GM12891 (cell line): ENCODE measurements around the gene NRP2.

Source experiments
- PAX5 ChIP-seq: IDR thresholded peaks from 2 replicates; pipeline ENCODE4 v1.6.1; 2011; ENCODE audit warnings: low read length, moderate library complexity, mild to moderate bottlenecking; ENCODE audit not compliant: insufficient read depth, severe bottlenecking
- POLR2A ChIP-seq: IDR thresholded peaks from 2 replicates; pipeline ENCODE4 v1.6.1; 2011; ENCODE audit warnings: low read depth, low read length, control low read depth
- POLR2AphosphoS5 ChIP-seq: IDR thresholded peaks from 2 replicates; pipeline ENCODE4 v1.6.1; 2011; ENCODE audit warnings: low read depth, low read length, control low read depth
- POU2F2 ChIP-seq: IDR thresholded peaks from 2 replicates; pipeline ENCODE4 v1.6.1; 2011; ENCODE audit warnings: low read depth, mild to moderate bottlenecking, control low read depth, low read length, moderate library complexity
- SPI1 ChIP-seq: IDR thresholded peaks from 2 replicates; pipeline ENCODE4 v1.6.1; 2011; ENCODE audit warnings: low read depth, low read length, control low read depth
- TAF1 ChIP-seq: IDR thresholded peaks from 2 replicates; pipeline ENCODE4 v1.6.1; 2011; ENCODE audit warnings: low read depth, low read length, control low read depth

DNA sequence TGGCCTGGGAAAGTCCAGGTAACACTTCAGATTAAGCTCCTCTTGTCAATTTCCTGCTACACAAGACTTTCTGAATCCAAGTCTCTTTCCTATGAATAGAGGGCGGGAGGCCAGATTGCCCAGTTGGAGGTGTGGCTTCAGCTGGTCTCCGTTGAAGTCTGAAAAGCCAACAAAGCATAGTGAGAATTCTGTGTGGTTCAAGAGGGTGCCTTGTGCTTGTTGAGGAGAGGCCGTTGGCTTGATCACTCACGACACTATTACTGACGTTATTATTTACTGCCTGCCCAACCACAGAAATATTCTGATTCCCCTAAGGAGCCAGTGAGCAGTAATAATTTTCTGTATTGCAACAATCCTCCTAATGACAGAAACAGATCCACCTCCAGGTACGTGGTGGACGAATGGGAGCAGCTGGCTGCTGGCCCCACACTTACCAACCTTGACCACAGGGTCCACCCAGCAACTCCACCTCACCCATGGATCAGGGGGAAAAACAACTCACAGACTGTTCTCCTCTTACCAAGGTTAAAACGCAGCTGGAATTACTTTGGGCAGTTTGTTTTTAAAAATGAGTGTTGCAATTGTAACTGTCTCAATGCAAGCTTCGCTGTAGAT lies 21.9 kb downstream of the NRP2 start:
- no peak for TF ChIP-seq POLR2AphosphoS5
- no peak for TF ChIP-seq POLR2A
- no peak for TF ChIP-seq TAF1
- no peak for TF ChIP-seq SPI1
- TF ChIP-seq PAX5, result no peak
- TF ChIP-seq POU2F2, result no peak
